Caco-2 (cell line): ENCODE data around the gene FBXL16. TPM values are rescaled to one million over a fixed set of nuclear protein-coding genes. Genes with fewer than 3 reads are reported as not detected.

Experiments used
- BruUV-seq: library from RNA; stranded (reverse); fragments of 400-500 nt; replicated peaks from 2 replicates; lab custom pipeline; 2021; lab: Mats Ljungman, UMichigan
- CTCF ChIA-PET: fragments of 300-600 bp; sonication (Branson Sonifier 250); formaldehyde crosslinking; loops from one replicate; lab custom pipeline; 2022; ENCODE audit warnings: antibody characterized with exemption; lab: Charles Lee
- POLR2A ChIA-PET: fragments of 300-600 bp; sonication (Branson Sonifier 250); formaldehyde crosslinking; loops from one replicate; lab custom pipeline; 2022; ENCODE audit warnings: antibody characterized with exemption; lab: Charles Lee
- DNase-seq, 2 experiments: peaks; one replicate each; pipeline versions ENCODE4 v3.0.0 to v3.0.0-alpha.2; 2020 to 2022
- H3K27me3 ChIP-seq: replicated peaks from 2 replicates; pipeline ENCODE4 v1.6.0; 2011; ENCODE audit warnings: low read length; ENCODE audit not compliant: control insufficient read depth, insufficient read depth
- H3K36me3 ChIP-seq: 2 replicates; pipeline ENCODE4 v1.5.1; 2011; ENCODE audit warnings: low read length; ENCODE audit not compliant: control insufficient read depth, insufficient read depth
- H3K4me1 ChIP-seq: fragments of 250-450 bp; sonication (Bioruptor Pico); 2 replicates; pipeline ENCODE4 v1.5.1; 2020; ENCODE audit warnings: mild to moderate bottlenecking
- H3K4me3 ChIP-seq: 2 replicates; pipeline ENCODE4 v1.5.1; 2011; ENCODE audit warnings: low read depth, mild to moderate bottlenecking, control low read depth, low read length
- H3K9me3 ChIP-seq: fragments of 250-450 bp; sonication (Bioruptor Pico); 2 replicates; pipeline ENCODE4 v1.5.1; 2020; ENCODE audit warnings: mild to moderate bottlenecking, moderate library complexity
- H3K27ac Mint-ChIP-seq: one replicate; pipeline ENCODE4 v1.8.0; 2022; ENCODE audit warnings: mixed read lengths; ENCODE audit not compliant: unreplicated experiment
- H3K27me3 Mint-ChIP-seq: one replicate; pipeline ENCODE4 v1.8.0; 2022; ENCODE audit warnings: mixed read lengths; ENCODE audit not compliant: insufficient read depth, unreplicated experiment
- H3K36me3 Mint-ChIP-seq: one replicate; pipeline ENCODE4 v1.8.0; 2022; ENCODE audit warnings: mild to moderate bottlenecking, mixed read lengths; ENCODE audit not compliant: insufficient read depth, unreplicated experiment
- H3K4me1 Mint-ChIP-seq: one replicate; pipeline ENCODE4 v1.8.0; 2022; ENCODE audit warnings: low read depth, mixed read lengths; ENCODE audit not compliant: unreplicated experiment
- H3K4me3 Mint-ChIP-seq: one replicate; pipeline ENCODE4 v1.8.0; 2022; ENCODE audit warnings: mild to moderate bottlenecking, moderate library complexity, mixed read lengths; ENCODE audit not compliant: unreplicated experiment
- H3K9me3 Mint-ChIP-seq: one replicate; pipeline ENCODE4 v1.8.0; 2022; ENCODE audit warnings: mixed read lengths; ENCODE audit not compliant: unreplicated experiment
- intact Hi-C: fragments of 100-400 bp; cut with micrococcal nuclease; formaldehyde crosslinking; loops from one replicate; pipeline ENCODE4 v1.10.0; 2022; ENCODE audit not compliant: unreplicated experiment
- total RNA-seq: library from RNA; stranded (reverse); gene quantifications from 2 replicates; pipeline ENCODE4 v1.2.3, GENCODE V29; 2022
- TF ChIP-seq, protein P1 (sequence below), 2 experiments: fragments of 200-600 bp in 1 of 2; IDR thresholded peaks; 1 replicate in 1 of 2; 2 replicates in 1 of 2; pipeline versions ENCODE4 v1.5.1 to v1.8.0; 2011 to 2022; ENCODE audit warnings: antibody characterized with exemption in 1 of 2, control low read depth in 1 of 2, inconsistent platforms in 1 of 2, low read depth in 1 of 2, low read length in 1 of 2, mild to moderate bottlenecking in 1 of 2, moderate library complexity in 1 of 2; ENCODE audit not compliant: insufficient read depth in 1 of 2, severe bottlenecking in 1 of 2, unreplicated experiment in 1 of 2

Gene FBXL16
- total RNA-seq, 1 experiment from 2014 or later = 10.5 TPM

DNA sequence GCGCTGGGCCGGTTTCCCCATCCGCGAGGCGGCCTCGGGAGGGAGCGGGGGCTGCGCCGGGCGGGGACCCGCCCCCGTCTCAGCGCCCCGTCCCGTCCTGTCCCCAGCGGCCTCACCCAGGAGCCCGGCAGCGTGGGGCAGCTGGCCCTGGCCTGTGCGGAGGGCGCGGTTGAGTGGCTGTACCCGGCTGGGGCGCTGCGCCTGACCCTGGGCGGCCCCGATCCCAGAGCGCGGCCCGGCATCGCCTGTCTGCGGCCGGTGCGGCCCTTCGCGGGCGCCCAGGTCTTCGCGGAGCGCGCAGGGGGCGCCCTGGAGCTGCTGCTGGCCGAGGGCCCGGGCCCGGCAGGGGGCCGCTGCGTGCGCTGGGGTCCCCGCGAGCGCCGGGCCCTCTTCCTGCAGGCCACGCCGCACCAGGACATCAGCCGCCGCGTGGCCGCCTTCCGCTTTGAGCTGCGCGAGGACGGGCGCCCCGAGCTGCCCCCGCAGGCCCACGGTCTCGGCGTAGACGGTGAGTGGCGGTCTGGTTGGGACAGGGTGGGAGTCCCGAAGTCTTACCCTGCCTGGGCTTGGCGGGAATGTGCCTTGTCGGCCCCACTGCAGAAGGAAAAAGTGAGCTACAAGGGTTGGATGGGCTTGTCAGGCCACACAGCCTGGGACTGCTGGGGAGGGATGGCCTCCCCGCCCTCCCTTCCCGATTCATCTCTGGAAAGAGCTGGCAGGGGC, 10.0 kb upstream of the FBXL16 start:
- POLR2A ChIA-PET = interaction anchor here (1.1 kb wide), 1 partner anchor 13 kb away, joined by 4 read pairs; no protein-coding TSS in a partner anchor
- DNase-seq = peak in 1 of 2 experiments; percentile 60

DNA sequence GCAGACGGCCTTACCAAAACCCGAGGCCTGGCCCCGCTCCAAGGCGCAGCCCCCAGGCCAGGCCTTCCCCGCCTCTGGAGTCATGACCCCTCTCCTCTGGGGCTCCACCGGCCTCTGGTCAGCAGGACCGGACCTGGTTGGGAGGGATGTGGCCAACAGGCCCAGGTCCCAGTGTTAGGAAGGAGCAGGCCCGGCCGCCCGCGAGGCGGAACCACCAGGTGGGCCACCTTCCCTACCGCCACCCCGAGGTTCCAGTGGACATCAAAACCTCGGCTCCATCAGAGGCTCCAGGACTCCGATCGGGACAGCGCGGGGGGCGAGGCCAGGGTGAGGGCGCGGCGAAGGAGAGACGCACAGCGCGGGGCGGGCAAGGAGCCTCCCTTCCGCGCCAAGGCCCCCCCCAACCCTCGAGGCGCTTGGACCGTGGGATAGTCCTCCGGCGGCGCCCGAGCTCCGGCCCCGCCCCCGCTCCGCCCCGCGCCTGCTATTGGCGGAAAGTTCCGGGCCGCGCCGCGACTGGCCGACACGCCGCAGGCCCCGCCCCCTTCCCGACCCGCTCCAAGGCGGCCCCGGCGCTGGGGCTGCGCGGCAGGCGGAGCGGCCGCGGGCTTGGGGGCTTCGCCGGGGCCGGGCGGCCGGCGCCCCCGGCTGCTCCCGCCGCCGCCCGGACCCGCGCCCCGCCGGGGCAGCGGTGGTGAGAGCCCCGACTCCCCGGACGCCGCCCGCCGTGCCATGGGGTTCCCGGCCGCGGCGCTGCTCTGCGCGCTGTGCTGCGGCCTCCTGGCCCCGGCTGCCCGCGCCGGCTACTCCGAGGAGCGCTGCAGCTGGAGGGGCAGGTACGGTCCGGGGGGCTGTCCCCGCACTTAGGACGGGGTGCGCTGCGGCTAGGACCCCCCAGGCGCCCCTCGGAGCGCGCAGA, 9.2 kb upstream of the FBXL16 start, which contains the start of gene METRN:
Gene METRN (plus strand): TSS at position 561 of the 919 bp plus-strand sequence. CDS start 172 bp downstream, at position 733.
- H3K27me3 Mint-ChIP-seq = no peaks in the 10 kb centered on the region
- TF ChIP-seq, protein P1, sequence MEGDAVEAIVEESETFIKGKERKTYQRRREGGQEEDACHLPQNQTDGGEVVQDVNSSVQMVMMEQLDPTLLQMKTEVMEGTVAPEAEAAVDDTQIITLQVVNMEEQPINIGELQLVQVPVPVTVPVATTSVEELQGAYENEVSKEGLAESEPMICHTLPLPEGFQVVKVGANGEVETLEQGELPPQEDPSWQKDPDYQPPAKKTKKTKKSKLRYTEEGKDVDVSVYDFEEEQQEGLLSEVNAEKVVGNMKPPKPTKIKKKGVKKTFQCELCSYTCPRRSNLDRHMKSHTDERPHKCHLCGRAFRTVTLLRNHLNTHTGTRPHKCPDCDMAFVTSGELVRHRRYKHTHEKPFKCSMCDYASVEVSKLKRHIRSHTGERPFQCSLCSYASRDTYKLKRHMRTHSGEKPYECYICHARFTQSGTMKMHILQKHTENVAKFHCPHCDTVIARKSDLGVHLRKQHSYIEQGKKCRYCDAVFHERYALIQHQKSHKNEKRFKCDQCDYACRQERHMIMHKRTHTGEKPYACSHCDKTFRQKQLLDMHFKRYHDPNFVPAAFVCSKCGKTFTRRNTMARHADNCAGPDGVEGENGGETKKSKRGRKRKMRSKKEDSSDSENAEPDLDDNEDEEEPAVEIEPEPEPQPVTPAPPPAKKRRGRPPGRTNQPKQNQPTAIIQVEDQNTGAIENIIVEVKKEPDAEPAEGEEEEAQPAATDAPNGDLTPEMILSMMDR (IDR thresholded peaks at IDR 0.05; ENCODE audit: insufficient read depth in 1 of 2, low read depth in 1 of 2, low read length in 1 of 2, severe bottlenecking in 1 of 2, unreplicated experiment in 1 of 2) = no peak
- H3K4me3 Mint-ChIP-seq = peak within 1 kb of the TSS; percentile 66
- H3K27ac Mint-ChIP-seq = no peak within 1 kb of the TSS
- ChIA-PET POLR2A (no interaction called here), CTCF (interaction anchor here (1.7 kb wide), 1 partner anchor 13 kb away, joined by 10 read pairs; no protein-coding TSS in a partner anchor)
- BruUV-seq = no TSS peak
- DNase-seq = peak; percentile 84 to 94
- Histone ChIP-seq H3K9me3 (no peaks in the 10 kb centered on the region), H3K27me3 (no peaks in the 10 kb centered on the region), H3K4me1 (peaks cover 31% of the 10 kb centered on the region), H3K36me3 (no peaks in the 10 kb centered on the region), H3K4me3 (peak within 1 kb of the TSS; percentile 71)
- intact Hi-C loops = loop anchor here (10.0 kb wide), 1 partner anchor 70 kb away; the partner anchor contains the start of genes CHTF18 and RPUSD1
- H3K9me3 Mint-ChIP-seq = no peaks in the 10 kb centered on the region
- H3K36me3 Mint-ChIP-seq = peaks cover 17% of the 10 kb centered on the region
- peaks cover 7% of the 10 kb centered on the region for H3K4me1 Mint-ChIP-seq

More for the DNA sequence above, 10.0 kb upstream of the FBXL16 start:
- Histone ChIP-seq H3K4me3 (peak overlapping the region; percentile 71), H3K4me1 (peaks cover 33% of the 10 kb centered on the region), H3K9me3 (no peaks in the 10 kb centered on the region), H3K27me3 (no peaks in the 10 kb centered on the region), H3K36me3 (no peaks in the 10 kb centered on the region)
- intact Hi-C loops = loop anchor here (10.0 kb wide), 1 partner anchor 69 kb away; the partner anchor contains the start of genes CHTF18 and RPUSD1
- TF ChIP-seq, protein P1 (IDR thresholded peaks at IDR 0.05; ENCODE audit: insufficient read depth in 1 of 2, low read depth in 1 of 2, low read length in 1 of 2, severe bottlenecking in 1 of 2, unreplicated experiment in 1 of 2) = peak; percentile 10 to 17
- BruUV-seq = no TSS peak
- CTCF ChIA-PET = interaction anchor here (0.6 to 1.7 kb wide), 5 partner anchors 9 to 73 kb away, joined by 3 to 10 read pairs (median 5); partner anchors contain the start of genes CHTF18, CIAO3 and WDR24
- H3K36me3 Mint-ChIP-seq = peaks cover 17% of the 10 kb centered on the region
- no peaks in the 10 kb centered on the region for H3K9me3 Mint-ChIP-seq
- peaks cover 7% of the 10 kb centered on the region for H3K4me1 Mint-ChIP-seq
- H3K27ac Mint-ChIP-seq = no peak overlapping the region
- H3K4me3 Mint-ChIP-seq = peak overlapping the region; percentile 66
- H3K27me3 Mint-ChIP-seq = no peaks in the 10 kb centered on the region

DNA sequence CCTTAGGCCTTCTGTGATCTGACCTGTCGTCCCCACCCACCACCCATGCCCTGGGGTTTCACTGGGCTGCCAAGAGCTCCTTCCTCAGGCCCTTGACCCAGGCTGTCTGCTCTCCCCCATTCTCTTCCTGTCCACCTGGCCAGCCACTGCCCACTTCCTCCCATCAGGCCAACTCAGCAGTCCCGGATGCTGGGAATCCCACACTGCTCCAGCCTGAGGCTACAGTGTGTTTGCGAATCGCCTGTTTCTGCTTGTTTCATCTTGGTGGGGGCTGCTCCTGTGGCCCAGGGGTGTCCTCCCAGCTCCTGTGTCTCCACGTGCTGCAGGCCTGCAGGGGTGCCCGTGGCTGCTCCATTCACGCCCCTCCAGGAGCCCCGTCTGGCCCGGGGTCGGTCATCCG, 8.5 kb upstream of the FBXL16 start:
- Mint-ChIP-seq H3K27ac (no peak overlapping the region), H3K36me3 (peaks cover 17% of the 10 kb centered on the region), H3K27me3 (no peaks in the 10 kb centered on the region), H3K4me3 (no peak overlapping the region), H3K4me1 (peaks cover 7% of the 10 kb centered on the region), H3K9me3 (no peaks in the 10 kb centered on the region)
- Histone ChIP-seq H3K4me3 (no peak overlapping the region), H3K4me1 (peaks cover 27% of the 10 kb centered on the region), H3K36me3 (no peaks in the 10 kb centered on the region), H3K9me3 (no peaks in the 10 kb centered on the region), H3K27me3 (no peaks in the 10 kb centered on the region)
- ChIA-PET CTCF (no interaction called here), POLR2A (no interaction called here)
- no TSS peak for BruUV-seq
- DNase-seq = no peak
- intact Hi-C loops = loop anchor here (10.0 kb wide), 1 partner anchor 71 kb away; the partner anchor contains the start of genes CHTF18 and RPUSD1
- TF ChIP-seq, protein P1 (IDR thresholded peaks at IDR 0.05; ENCODE audit: insufficient read depth in 1 of 2, low read depth in 1 of 2, low read length in 1 of 2, severe bottlenecking in 1 of 2, unreplicated experiment in 1 of 2) = no peak
